ENCODE results near the gene ITGA3.

Gene ITGA3

GRCh38 chr17:50111673-50112655, 56.1 kb downstream of the ITGA3 start:
- Histone ChIP-seq H3F3A (ENCODE audit: low read depth) (no peaks in the 10 kb centered on the region), H3K9ac (ENCODE audit: low read depth, low read length, poor library complexity, severe bottlenecking) (no peak overlapping the region), H3K4me2 (ENCODE audit: low read depth, low read length, poor library complexity, severe bottlenecking) (no peak overlapping the region), H3K4me3 (ENCODE audit: low read length, poor library complexity, severe bottlenecking) (no peak overlapping the region), H3K27me3 (ENCODE audit: insufficient read depth, low read length, poor library complexity, severe bottlenecking) (no peaks in the 10 kb centered on the region), H2AFZ (ENCODE audit: low read length) (no peak overlapping the region), H3K4me1 (ENCODE audit: insufficient read depth, low read length, poor library complexity, severe bottlenecking) (no peaks in the 10 kb centered on the region), H3K9me2 (replicated peaks; ENCODE audit: low read depth, low read length) (no peaks in the 10 kb centered on the region), H3K9me3 (ENCODE audit: insufficient read depth, low read depth, low read length) (no peaks in the 10 kb centered on the region), H4K20me1 (ENCODE audit: insufficient read depth, low read length, poor library complexity, severe bottlenecking) (no peaks in the 10 kb centered on the region), H3K79me2 (ENCODE audit: insufficient read depth, low read length) (no peaks in the 10 kb centered on the region), H3K36me3 (ENCODE audit: insufficient read depth, low read length) (peaks cover 7% of the 10 kb centered on the region; the same call in 1 of the 2 replicates)
- no peak for TF ChIP-seq EZH2phosphoT487 (IDR thresholded peaks at IDR 0.05; ENCODE audit: borderline replicate concordance)
- TF ChIP-seq, protein P1, sequence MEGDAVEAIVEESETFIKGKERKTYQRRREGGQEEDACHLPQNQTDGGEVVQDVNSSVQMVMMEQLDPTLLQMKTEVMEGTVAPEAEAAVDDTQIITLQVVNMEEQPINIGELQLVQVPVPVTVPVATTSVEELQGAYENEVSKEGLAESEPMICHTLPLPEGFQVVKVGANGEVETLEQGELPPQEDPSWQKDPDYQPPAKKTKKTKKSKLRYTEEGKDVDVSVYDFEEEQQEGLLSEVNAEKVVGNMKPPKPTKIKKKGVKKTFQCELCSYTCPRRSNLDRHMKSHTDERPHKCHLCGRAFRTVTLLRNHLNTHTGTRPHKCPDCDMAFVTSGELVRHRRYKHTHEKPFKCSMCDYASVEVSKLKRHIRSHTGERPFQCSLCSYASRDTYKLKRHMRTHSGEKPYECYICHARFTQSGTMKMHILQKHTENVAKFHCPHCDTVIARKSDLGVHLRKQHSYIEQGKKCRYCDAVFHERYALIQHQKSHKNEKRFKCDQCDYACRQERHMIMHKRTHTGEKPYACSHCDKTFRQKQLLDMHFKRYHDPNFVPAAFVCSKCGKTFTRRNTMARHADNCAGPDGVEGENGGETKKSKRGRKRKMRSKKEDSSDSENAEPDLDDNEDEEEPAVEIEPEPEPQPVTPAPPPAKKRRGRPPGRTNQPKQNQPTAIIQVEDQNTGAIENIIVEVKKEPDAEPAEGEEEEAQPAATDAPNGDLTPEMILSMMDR (conservative IDR thresholded peaks at IDR 0.05; ENCODE audit: low read length), result no peak

DNA sequence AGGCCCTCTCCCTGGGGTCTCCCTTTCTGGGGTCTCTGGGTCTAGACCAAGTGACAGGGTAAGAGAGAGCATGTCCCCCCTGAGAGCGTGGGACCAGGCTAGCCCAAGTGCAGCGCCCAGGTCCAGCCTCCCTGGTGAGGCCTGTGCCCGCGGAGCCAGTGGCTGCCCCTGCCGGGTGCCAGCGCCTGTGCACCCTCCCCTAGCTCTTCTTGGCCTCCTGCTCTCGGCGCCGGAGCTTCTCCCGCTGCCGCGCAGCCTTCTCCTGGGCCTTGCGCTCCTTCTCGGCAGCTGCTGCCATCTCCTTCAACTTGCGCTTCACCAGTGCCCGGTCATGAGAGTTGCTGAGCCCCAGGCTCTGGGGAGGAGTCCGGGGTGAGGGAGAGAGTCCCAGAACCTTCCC, 56.8 kb downstream of the ITGA3 start:
- Histone ChIP-seq H3K36me3 (ENCODE audit: insufficient read depth, low read length) (peaks cover 6% of the 10 kb centered on the region; the same call in 1 of the 2 replicates), H3K4me3 (ENCODE audit: low read length, poor library complexity, severe bottlenecking) (no peak overlapping the region), H3K27me3 (ENCODE audit: insufficient read depth, low read length, poor library complexity, severe bottlenecking) (no peaks in the 10 kb centered on the region), H4K20me1 (ENCODE audit: insufficient read depth, low read length, poor library complexity, severe bottlenecking) (no peaks in the 10 kb centered on the region), H3K9me3 (ENCODE audit: insufficient read depth, low read depth, low read length) (no peaks in the 10 kb centered on the region), H3F3A (ENCODE audit: low read depth) (no peaks in the 10 kb centered on the region), H3K9me2 (replicated peaks; ENCODE audit: low read depth, low read length) (no peaks in the 10 kb centered on the region), H3K79me2 (ENCODE audit: insufficient read depth, low read length) (no peaks in the 10 kb centered on the region), H3K4me1 (ENCODE audit: insufficient read depth, low read length, poor library complexity, severe bottlenecking) (no peaks in the 10 kb centered on the region), H2AFZ (ENCODE audit: low read length) (no peak overlapping the region), H3K9ac (ENCODE audit: low read depth, low read length, poor library complexity, severe bottlenecking) (no peak overlapping the region), H3K4me2 (ENCODE audit: low read depth, low read length, poor library complexity, severe bottlenecking) (no peak overlapping the region)
- TF ChIP-seq, protein P1 (conservative IDR thresholded peaks at IDR 0.05; ENCODE audit: low read length), result no peak
- TF ChIP-seq EZH2phosphoT487 (IDR thresholded peaks at IDR 0.05; ENCODE audit: borderline replicate concordance), result no peak

DNA sequence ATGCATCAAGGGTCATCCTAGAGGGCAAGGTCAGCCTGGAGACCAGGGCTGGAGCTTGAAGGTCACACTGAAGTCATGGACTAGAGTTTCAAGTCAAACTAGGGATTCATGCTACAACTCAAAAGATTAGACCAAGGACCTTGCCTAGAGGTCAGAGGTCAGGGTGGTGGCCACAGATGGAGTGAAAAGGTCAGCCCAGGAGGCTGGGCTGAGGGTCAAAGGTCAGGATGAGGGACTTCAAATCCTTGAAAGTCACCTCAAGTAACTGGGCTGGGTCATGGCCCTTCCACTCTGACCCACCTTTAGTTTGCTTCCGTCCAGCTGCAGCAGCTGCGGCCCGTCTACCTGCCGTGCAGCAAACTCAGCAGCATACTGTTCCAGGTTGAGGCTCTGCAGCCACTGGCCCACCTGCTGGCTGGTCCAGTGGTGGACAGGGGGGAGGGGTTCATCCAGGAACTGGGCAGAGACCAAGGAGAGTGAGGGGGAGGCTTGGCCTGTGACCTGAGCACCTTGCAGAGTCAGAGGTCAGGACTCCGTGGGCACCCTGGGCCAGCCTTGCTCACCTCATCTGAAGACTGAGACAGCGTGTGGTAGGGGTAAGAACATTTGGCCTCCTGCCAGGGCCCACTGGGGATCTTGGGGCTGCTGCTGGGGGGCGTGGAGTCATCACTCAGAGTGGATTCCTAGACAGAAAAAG, 57.9 kb downstream of the ITGA3 start:
- H3K36me3 ChIP-seq (ENCODE audit: insufficient read depth, low read length), result peaks cover 6% of the 10 kb centered on the region; the same call in 1 of the 2 replicates
- no peak overlapping the region for H2AFZ ChIP-seq (ENCODE audit: low read length)
- H3K9me2 ChIP-seq (replicated peaks; ENCODE audit: low read depth, low read length), result no peaks in the 10 kb centered on the region
- H3K4me1 ChIP-seq (ENCODE audit: insufficient read depth, low read length, poor library complexity, severe bottlenecking), result no peaks in the 10 kb centered on the region
- TF ChIP-seq, protein P1 (conservative IDR thresholded peaks at IDR 0.05; ENCODE audit: low read length), result no peak
- no peak for TF ChIP-seq EZH2phosphoT487 (IDR thresholded peaks at IDR 0.05; ENCODE audit: borderline replicate concordance)
- no peaks in the 10 kb centered on the region for H3K9me3 ChIP-seq (ENCODE audit: insufficient read depth, low read depth, low read length)
- no peaks in the 10 kb centered on the region for H3K27me3 ChIP-seq (ENCODE audit: insufficient read depth, low read length, poor library complexity, severe bottlenecking)
- H4K20me1 ChIP-seq (ENCODE audit: insufficient read depth, low read length, poor library complexity, severe bottlenecking), result no peaks in the 10 kb centered on the region
- no peak overlapping the region for H3K9ac ChIP-seq (ENCODE audit: low read depth, low read length, poor library complexity, severe bottlenecking)
- H3K79me2 ChIP-seq (ENCODE audit: insufficient read depth, low read length), result no peaks in the 10 kb centered on the region
- no peak overlapping the region for H3K4me3 ChIP-seq (ENCODE audit: low read length, poor library complexity, severe bottlenecking)
- no peak overlapping the region for H3K4me2 ChIP-seq (ENCODE audit: low read depth, low read length, poor library complexity, severe bottlenecking)
- no peaks in the 10 kb centered on the region for H3F3A ChIP-seq (ENCODE audit: low read depth)
